MCF 10A (cell line): ENCODE measurements around the gene OR9A4. TPM values are rescaled to one million over a fixed set of nuclear protein-coding genes. Genes with fewer than 3 reads are reported as not detected.

Experiments
- BruUV-seq: library from RNA; stranded (reverse); fragments of 400-500 nt; replicated peaks from 2 replicates; lab custom pipeline; 2021; lab: Mats Ljungman, UMichigan
- CTCF ChIA-PET: fragments of 300-600 bp; sonication (Branson Sonifier 250); formaldehyde crosslinking; extraction: SDS; loops from one replicate; lab custom pipeline; 2021; ENCODE audit warnings: antibody characterized with exemption, inconsistent platforms; lab: Yijun Ruan, JAX
- POLR2A ChIA-PET: fragments of 300-600, 350-650 bp; sonication (Branson Sonifier 250); formaldehyde crosslinking; extraction: SDS; loops from one replicate; lab custom pipeline; 2020; ENCODE audit warnings: antibody characterized with exemption, inconsistent platforms; lab: Yijun Ruan, JAX
- DNase-seq: peaks from one replicate; pipeline ENCODE4 v3.0.0-alpha.2; 2018; ENCODE audit not compliant: unreplicated experiment
- H3K27ac Mint-ChIP-seq: one replicate; pipeline ENCODE4 v1.8.0; 2022; ENCODE audit warnings: mild to moderate bottlenecking, low read depth, mixed read lengths; ENCODE audit not compliant: unreplicated experiment
- H3K27me3 Mint-ChIP-seq: one replicate; pipeline ENCODE4 v1.8.0; 2022; ENCODE audit warnings: mixed read lengths; ENCODE audit not compliant: insufficient read depth, unreplicated experiment
- H3K36me3 Mint-ChIP-seq: one replicate; pipeline ENCODE4 v1.8.0; 2022; ENCODE audit warnings: mild to moderate bottlenecking, moderate library complexity, mixed read lengths; ENCODE audit not compliant: insufficient read depth, unreplicated experiment
- H3K4me1 Mint-ChIP-seq: one replicate; pipeline ENCODE4 v1.8.0; 2022; ENCODE audit warnings: mixed read lengths; ENCODE audit not compliant: insufficient read depth, unreplicated experiment
- H3K4me3 Mint-ChIP-seq: one replicate; pipeline ENCODE4 v1.8.0; 2022; ENCODE audit warnings: mild to moderate bottlenecking, moderate library complexity, mixed read lengths; ENCODE audit not compliant: unreplicated experiment
- H3K9me3 Mint-ChIP-seq: one replicate; pipeline ENCODE4 v1.8.0; 2022; ENCODE audit warnings: mixed read lengths; ENCODE audit not compliant: unreplicated experiment
- CTCF ChIP-seq: fragments of 200-600 bp; IDR thresholded peaks from one replicate; pipeline ENCODE4 v1.8.0; 2022; ENCODE audit warnings: antibody characterized with exemption, mild to moderate bottlenecking; ENCODE audit not compliant: unreplicated experiment
- intact Hi-C: fragments of 100-400 bp; cut with micrococcal nuclease; formaldehyde crosslinking; loops from 2 replicates; pipeline ENCODE4 v1.14.1; 2022
- total RNA-seq: library from RNA; stranded (reverse); gene quantifications from 2 replicates; pipeline ENCODE4 v1.2.3, GENCODE V29; 2022

OR9A4 gene
- total RNA-seq, 1 experiment from 2014 or later = not detected

DNA sequence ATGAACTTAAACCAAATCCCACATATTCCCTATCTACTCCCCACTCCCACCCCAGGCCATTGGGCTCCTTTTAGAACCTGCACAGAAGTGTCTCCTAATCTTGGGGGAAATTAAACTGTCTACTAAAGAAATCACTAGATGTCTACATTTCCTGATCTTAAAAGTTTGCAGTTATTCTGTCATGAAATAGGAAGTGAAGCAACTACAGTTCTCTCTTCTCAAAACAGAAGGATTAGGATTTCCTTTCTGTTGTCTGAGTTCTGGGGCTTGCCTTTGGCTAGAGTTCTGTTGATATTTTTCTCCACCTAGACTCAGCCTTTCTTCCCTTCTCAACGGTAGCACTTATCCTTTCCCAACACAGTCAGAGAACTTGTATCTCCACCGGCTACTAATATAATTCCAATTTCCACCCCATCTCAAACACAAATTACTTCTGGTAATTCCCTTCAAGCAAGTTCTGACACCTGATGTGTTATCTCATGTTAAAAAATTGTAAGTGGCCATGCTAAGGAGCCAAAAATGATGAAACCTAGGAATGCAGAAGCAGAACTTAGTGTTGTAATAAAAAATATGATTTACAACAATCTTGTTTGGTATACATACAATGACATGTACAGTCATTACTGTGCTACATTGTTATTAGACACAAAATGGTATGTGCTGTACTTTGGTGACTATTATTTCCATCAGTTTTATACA is 12.1 kb downstream of the OR9A4 start:
- no peak overlapping the region for H3K4me3 Mint-ChIP-seq
- CTCF ChIA-PET = interaction anchor here (0.7 kb wide), 1 partner anchor 255 kb away, joined by 3 read pairs; no protein-coding TSS in a partner anchor
- no TSS peak for BruUV-seq

DNA sequence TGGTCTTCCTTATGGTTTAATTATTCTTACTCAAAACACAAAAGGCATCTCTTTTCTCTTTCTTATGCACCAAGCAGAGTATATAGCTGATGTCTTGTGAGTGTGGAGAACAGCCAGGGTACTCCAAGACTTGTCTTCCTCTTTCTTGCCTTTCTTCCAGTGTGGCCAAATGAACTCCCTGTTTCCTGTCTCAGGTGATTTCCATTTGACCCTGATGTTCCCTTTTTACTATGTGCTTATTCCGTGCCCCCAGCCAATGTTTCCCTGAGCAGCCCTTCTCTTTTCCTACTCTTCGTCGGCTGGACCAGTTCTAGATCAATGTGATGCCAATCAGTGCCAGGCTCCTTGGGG is 12.6 kb downstream of the OR9A4 start:
- no peaks in the 10 kb centered on the region for H3K36me3 Mint-ChIP-seq
- no peak for DNase-seq
- no peaks in the 10 kb centered on the region for H3K4me1 Mint-ChIP-seq
- TF ChIP-seq CTCF = no peak
- BruUV-seq = no TSS peak
- intact Hi-C loops = no loop called here
- ChIA-PET POLR2A (no interaction called here), CTCF (no interaction called here)
- no peak overlapping the region for H3K27ac Mint-ChIP-seq
- no peaks in the 10 kb centered on the region for H3K27me3 Mint-ChIP-seq
- no peak overlapping the region for H3K4me3 Mint-ChIP-seq
- H3K9me3 Mint-ChIP-seq = peaks cover under 1% of the 10 kb centered on the region

More for the DNA sequence above, 12.1 kb downstream of the OR9A4 start:
- Mint-ChIP-seq H3K27me3 (no peaks in the 10 kb centered on the region), H3K4me1 (no peaks in the 10 kb centered on the region), H3K27ac (no peak overlapping the region), H3K36me3 (no peaks in the 10 kb centered on the region), H3K9me3 (no peaks in the 10 kb centered on the region)
- POLR2A ChIA-PET = no interaction called here
- intact Hi-C loops = no loop called here
- DNase-seq = no peak
- TF ChIP-seq CTCF = no peak

DNA sequence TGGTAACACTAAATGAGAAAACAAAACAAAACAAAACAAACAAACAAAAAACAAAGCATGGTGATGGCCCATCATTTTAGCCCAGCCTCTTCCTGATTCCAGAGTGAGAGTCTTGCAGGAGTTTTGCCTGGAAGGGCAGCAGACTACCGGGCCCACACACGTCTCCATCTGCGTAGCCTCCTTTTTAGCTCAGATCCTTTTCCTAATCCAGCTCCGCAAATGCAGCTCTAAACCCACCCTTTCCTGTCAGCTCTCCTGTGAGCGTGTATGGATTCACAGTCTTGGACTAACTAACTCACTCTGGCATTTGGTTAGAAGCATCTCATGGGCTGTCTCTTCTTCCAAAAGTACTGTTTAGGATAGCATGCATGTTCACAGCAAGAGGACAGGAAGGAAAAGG is 14.0 kb downstream of the OR9A4 start:
- no TSS peak for BruUV-seq
- ChIA-PET CTCF (no interaction called here), POLR2A (interaction anchor here (0.9 kb wide), 1 partner anchor 9 kb away, joined by 3 read pairs; no protein-coding TSS in a partner anchor)
- TF ChIP-seq CTCF = no peak
- intact Hi-C loops = no loop called here
- Mint-ChIP-seq H3K9me3 (peaks cover 6% of the 10 kb centered on the region), H3K36me3 (no peaks in the 10 kb centered on the region), H3K27me3 (no peaks in the 10 kb centered on the region), H3K27ac (no peak overlapping the region), H3K4me3 (no peak overlapping the region), H3K4me1 (no peaks in the 10 kb centered on the region)
- no peak for DNase-seq

- Mint-ChIP-seq H3K27me3 (no peaks in the 10 kb centered on the region), H3K36me3 (no peaks in the 10 kb centered on the region), H3K4me1 (no peaks in the 10 kb centered on the region), H3K27ac (no peak overlapping the region), H3K9me3 (peaks cover 25% of the 10 kb centered on the region), H3K4me3 (no peak overlapping the region)
- intact Hi-C loops = no loop called here
- DNase-seq = no peak
- ChIA-PET CTCF (interaction anchor here (0.7 kb wide), 1 partner anchor 124 kb away, joined by 3 read pairs; no protein-coding TSS in a partner anchor), POLR2A (no interaction called here)
- TF ChIP-seq CTCF = no peak
- BruUV-seq = no TSS peak
Observed at GRCh38 chr7:141941075-141941474, 24.9 kb downstream of the OR9A4 start.
